GM21717 (cell line): ENCODE measurements around the gene RPN2.
A peak's percentile ranks its signal among the peaks of the same experiment; 100 is the strongest.

Experiments used
- ATAC-seq: cut with Tn5 transposase; IDR thresholded peaks from one replicate; pipeline ENCODE4 v1.9.1; 2021; ENCODE audit warnings: mild to moderate bottlenecking, moderate library complexity; ENCODE audit not compliant: unreplicated experiment

RPN2 gene

DNA sequence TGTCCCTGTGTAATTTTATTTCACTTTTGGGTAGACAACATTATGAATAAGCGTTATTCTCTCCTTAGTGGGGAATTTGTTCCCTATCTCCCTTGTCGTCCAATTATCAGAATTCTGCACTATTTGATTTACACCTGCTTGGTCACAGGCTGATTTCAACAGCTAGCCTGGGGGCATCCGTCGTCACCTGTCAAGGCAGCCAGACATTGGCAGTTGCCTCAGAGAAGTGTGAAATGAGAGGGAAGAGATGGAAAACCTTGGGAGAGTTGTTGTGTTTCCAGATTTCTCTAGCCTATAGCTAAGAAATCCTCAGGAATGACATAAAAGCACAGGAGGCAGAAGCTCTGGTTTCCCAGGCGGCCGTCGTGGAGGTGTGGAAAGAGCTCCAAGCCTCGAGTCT, 83.4 kb downstream of the RPN2 start:
- no peak for ATAC-seq

DNA sequence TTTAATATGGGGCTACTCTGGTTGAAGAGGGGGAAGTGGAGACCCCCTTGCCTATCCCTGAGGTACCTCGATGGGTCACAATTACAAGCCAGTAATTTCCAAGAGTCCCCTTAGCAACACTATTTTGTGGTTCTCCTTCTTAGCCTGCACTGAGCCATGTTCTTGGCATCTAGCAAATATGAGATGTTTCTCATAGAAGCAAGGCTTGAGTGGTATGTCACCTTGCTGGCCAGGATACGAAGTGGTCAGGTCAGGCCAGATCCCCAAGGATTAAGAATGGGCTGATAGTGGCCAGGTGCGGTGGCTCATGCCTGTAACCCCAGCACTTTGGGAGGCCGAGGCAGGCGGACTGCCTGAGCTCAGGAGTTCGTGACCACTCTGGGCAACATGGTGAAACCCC, 84.6 kb downstream of the RPN2 start:
- no peak for ATAC-seq

DNA sequence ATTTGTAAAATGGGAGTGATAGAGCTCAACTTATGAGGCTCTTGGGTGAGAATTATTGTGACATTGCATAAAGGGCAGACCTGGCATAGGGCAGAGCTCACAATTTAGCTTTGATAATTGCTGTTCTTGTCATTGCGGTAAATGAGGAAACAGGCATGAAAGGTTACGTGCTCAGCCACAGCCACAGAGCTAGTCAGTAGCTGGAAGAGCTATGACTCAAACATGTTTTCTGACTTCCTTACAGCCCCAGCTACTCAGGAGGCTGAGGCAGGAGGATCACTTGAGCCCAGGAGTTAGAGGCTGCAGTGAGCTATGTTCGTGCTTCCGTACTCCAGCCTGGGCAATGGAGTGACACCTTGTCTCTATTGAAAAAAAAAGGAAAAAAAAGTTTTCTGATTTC, 86.0 kb downstream of the RPN2 start:
- ATAC-seq, result no peak

DNA sequence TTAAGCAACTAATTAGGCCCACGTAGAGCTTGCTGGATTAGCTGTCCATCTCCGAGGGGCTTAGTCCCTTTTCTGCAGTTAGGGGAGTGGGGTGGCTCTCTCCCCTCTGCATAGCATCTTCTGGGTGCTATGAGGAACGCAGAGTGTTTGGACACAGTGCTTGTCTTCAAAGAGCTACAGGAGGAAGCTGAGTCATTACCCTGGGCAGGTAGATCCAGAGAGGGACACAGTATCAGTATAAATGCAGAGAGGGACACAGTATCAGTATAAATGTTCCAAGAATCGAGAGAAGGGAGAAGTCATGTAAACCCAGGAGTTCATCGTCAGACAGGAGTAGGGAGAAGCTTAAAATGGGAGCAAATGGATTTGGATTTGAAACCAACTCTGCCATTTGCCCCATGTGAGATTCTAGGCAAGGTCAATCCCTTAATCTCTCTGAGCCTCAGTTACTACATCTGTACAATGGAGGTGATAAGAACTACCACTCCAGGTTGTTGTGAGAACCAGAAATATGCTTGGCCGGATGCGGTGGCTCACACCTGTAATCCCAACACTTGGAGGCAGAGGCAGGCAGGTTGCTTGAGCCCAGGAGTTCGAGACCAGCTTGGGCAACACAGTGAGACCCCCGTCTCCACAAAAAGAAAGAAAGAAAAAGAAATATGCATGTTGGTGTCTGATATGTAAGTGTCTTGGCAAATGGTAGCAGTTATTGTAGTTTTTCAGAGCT, 88.0 kb downstream of the RPN2 start:
- no peak for ATAC-seq

DNA sequence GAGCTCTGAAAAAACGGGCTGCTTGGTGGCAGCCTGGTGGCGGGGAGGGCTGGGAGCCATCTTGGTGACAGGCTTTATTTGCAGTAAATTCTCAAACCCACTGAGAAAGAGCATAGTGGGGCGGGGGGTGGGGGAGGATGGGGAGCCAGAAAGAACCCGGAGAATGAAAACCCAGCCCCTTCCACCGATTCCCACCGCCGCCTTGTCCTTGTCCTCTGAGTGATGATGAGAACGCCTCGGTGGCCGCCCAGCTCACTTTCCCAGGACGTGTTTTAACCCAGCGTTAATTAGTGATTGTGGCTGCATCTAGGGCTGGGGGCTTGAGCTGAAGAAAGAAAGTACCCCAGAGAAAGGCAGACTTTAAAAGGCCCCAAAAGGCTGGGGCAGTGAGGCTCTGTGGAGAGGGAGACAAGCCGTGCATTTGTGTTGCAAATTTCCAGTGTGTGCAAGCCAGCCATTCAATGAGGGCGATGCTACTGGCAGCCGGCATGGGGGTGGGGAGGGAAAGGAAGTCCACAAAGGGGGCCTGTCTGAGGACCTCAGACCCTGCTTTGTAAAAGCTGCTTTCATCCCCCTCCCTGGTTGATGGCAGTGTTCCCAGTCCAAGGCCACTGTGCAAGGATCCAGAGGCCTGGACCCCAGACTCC, 88.7 kb downstream of the RPN2 start:
- no peak for ATAC-seq

DNA sequence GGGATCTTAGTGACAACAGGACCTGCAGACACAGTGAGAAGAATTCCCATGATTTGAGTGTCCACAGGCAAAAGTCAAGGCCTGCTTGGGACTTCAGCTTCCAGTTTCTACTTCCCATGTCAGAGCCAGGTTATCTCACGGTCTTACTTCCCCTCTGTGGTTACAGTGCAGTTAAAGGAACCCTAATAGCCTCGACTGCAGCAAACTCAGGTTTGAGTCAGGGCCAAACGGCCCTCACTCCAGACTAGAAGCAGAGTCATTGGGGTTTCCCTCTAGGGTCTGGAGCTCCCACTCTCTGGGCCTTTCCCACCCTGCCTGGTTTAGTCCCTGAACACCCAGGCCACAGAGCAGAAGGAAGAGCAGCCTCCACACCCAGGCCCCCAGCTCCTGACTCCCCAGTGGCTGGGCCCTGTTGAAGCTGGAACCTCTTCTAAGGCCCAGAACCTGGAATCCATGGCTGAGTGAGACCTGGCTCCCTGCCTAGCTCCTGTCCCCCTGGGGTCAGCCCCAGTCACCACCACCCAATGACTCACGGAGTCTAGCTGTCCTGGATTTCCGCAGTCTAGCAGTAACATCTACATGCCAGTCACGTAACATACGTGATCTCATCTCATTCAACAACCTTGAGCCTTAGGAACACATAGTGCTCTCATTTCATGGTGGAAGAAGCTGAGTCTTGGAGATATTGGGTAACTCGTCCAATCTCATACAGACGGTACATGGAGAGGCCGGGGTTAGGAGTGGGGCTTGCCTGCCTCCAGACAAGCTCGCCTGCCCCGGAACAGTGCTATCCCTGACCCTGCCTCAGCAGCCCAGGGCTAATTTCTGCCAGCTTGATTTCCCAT, 91.7 kb downstream of the RPN2 start:
- peak; percentile 53 for ATAC-seq

DNA sequence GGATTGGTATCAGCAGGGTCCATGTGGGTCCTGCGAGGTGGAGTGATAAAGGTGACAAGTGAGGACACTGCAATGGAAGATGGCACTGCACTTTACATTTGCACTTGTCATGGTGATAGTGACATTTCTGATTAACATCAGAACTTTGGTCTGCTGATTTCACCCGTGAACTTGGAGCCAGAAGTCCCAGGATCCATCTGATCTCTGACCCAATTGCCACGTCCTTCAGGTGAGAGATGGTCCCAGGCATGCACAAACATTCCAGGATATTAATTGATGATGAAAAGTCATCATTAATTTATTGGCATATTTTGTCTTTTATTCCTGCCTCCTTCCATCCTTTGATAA, 92.3 kb downstream of the RPN2 start:
- no peak for ATAC-seq

DNA sequence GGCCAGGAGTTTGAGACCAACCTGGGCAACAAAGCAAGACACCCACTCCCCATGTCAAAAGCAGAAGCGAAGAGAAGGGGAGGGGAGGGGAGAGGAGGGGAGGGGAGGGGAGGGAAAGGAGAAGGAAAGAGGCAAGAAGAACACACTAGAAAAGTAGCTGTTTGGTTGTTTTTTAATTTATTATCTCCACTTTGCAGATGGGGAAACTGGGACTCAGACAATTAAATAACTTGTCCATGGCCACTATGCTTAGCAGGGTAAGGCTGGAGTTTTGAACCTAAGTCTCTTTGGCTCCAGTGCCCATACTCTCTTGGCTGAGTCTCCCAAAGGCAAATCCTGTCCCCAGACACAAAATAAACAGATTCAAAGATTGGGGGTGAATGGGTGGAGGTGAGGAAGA, 94.9 kb downstream of the RPN2 start:
- no peak for ATAC-seq

DNA sequence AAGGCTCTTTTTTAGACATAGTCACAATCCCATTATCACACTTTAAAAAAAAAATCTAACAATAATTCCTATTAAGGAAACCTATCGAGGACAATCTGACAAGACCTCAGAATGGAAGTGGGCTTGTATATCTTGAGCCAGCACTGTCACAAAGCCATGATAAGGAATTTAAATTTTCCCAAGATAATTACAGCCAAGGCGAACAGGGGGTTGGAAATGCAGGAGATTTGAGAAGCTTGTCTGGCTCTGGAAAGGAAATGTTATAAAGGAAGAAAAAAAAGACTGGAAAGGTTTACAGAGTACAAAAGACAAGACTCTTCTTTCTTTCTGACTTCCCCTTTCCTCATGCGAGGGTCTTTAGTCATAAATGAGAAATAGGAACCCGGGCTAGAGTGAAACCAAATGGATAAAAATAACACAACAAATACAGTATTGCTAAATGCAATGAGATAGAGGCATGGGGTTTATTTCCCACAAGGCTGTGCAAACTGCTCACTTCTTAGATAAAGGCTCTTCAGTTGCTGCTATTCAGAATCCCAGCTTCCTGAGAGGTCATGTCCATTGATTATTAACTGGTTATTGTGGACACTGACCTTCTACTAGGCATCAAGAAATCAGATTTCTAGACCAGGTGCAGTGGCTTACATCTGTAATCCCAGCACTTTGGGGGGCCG, 95.9 kb downstream of the RPN2 start:
- no peak for ATAC-seq

DNA sequence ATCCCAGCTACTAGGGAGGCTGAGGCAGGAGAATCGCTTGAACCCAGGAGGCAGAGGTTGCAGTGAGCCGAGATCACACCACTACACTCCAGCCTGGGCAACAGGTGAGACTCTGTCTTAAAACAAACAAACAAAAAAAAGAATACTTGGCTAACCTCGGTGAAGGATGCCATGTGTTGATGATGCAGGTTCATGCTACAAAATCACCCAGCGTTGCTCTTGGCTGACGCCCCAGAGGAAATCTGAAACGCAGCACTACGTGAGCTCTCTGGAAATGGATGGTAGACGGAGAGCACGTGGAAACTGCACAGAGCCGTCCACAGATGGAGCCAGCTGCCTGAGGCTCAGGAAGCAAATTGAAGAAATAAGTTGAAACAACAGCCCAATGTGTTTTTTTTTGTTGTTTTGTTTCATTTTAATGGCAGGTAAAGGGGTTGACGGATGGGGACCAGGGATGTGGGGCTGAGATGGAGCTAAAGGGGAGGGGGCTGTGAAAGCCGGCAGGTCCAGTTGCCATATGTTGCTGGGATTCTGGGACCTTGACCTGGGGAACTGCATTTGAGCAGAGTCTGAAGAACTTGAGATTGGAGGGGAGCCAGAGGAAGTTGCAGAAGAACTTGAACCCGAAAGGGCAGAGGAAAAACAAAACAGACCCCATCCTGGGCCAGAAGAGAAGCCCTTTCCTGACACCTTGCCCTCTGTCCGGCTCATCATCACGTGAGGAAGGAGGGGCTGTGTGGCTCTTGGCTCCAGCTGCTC, 97.5 kb downstream of the RPN2 start:
- ATAC-seq, result no peak

DNA sequence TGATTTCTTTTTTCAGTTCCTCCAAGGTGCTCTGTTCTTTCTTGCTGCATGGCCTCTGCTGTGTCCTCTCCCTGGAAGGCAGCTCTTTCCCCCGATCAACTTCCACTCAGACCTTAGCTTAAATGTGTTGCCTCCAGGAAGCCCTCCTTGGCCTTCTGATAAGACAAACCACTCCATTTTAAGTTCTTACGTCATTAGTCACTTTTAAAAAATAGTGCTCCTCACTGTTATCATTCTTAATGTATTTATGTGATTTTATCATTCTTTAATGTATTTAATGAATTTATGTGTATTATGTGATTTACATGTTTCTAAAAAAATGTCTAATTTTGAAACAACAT, 98.1 kb downstream of the RPN2 start:
- ATAC-seq, result no peak

DNA sequence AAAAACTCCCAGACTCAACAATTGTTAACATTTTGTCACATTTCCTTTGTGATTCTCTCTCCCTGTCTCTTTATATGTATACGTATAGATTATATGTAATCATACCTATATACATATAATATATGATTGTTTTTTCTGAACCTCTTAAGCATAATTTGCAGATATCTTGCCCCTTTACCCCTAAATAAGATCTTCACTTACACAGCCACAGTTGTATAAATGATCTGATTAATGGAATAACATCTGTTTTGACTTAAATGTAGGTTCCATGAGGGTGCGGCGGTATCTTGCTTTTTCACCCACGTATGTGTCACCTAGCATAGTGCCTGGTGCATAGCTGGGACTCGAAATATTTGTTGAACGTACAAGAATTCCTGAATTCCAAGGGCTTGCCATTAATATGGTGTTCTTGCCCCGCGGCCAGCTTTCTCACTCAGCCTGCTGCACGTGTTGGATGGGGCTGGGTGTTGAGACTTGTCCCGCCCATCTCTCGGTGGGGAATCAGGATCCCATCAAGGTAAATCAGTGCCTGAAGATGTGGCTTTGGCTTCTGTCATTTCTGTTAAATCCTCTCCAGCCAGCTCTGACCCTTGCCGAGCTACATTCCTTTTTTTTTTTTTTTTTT, 99.9 kb downstream of the RPN2 start:
- ATAC-seq, result no peak

DNA sequence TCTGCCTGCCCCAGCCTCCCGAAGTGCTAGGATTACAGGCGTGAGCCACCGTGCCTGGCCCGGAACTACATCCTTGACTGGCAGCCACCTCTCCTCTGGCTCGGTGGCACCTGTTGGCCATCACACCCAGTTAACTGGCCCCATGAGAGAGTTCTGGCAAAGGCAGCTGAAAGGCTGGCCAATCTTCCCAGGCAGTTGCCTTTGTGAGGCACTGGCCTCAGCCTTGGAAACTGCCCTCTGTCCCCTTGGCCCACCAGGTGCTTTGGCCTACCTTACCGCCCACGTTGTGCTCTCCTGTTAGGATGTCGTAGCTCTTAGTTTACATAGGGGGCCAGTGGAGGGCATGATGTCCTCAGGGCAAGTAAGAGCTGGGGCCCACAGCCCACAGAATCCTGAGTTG, 100.7 kb downstream of the RPN2 start:
- no peak for ATAC-seq

DNA sequence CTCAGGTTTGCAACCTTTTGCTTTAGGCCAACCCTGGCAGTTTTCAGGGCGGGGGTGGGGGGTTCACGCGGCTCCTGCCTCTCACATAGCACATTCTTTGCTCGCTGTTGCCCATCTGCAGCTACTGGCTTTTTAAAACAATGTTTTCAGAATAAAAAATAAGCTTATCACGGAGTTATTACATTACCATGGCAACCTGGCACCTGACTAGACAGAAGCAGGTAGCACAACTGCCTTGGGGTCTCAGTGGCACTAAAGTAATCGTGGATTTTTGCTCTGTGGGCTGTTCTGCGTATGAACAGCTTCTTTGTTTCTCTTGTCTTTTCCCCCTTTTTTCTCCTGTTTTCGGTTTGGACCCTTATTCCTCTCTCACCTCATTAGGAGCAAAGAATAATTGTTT, 101.3 kb downstream of the RPN2 start:
- ATAC-seq, result no peak

DNA sequence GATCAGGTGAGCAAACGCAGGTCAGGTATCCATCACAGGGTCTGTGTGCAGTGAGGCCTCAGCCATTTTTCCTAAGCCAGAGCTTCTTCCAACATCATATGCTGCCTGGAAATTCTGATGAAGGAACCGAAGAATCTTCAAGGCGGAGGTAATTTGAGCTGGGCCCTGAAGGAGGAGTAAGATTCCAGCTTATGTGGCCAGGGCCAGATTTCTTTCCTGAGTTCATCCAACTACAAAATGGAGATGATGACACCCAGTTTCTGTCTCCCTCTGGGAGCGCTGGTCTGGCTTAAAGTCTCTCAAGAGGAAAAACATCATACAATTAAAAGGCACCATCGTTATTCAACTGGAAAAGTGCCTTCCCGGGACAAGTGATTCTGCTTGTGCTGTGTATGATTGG, 103.4 kb downstream of the RPN2 start:
- no peak for ATAC-seq

DNA sequence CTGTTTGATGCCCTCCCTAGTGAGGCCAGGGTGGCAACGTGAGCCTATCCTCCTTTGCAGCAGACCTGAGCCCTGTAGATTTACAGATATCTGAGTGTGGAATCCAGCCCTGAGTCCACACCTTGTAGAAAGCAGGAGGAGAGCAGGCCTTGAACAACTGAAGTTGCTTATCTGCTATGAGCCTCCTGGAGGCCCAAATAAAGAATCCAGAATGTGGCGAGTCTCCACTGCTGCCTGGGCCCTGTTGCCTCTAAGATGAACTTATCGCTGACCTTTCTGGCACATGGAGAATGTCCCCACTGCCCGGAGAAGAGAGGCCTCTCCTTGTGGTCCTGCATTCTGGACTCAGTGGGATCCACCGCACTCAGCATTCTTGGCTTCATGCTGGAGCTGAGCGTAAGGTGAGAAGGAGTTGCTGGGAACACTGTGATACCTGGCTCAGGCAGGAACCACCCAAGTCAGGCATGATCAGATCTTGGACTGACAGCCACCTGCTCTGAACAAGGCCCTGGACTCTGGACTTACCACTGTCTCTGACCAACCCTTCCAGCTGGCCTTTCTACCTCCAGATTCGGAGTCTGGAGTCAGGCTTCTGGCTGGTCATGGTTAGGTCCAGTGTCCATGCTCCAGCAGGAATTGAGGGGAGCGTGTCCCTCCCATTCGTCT, 104.5 kb downstream of the RPN2 start:
- ATAC-seq, result no peak

DNA sequence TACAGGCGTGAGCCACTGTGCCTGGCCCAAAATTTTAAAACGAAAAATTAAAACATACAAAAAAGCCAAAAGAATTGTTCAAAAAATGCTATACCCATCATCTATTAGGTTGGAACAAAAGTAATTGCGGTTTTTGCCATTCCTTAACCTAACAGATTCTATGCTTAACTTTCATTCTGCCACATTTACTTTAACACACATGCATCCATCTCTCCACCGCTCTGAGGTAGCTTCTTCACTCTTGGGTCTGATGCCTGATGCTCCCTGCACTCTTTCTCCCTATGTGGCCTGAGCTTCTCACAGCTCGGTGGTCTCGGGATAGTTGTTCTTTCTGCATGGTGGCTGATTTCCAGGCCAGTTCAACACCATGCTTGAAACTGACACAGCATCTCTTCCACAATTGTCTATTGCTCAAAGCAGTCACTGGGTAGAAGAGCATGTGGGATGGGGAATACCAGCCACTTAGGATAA, 105.6 kb downstream of the RPN2 start:
- ATAC-seq, result no peak

DNA sequence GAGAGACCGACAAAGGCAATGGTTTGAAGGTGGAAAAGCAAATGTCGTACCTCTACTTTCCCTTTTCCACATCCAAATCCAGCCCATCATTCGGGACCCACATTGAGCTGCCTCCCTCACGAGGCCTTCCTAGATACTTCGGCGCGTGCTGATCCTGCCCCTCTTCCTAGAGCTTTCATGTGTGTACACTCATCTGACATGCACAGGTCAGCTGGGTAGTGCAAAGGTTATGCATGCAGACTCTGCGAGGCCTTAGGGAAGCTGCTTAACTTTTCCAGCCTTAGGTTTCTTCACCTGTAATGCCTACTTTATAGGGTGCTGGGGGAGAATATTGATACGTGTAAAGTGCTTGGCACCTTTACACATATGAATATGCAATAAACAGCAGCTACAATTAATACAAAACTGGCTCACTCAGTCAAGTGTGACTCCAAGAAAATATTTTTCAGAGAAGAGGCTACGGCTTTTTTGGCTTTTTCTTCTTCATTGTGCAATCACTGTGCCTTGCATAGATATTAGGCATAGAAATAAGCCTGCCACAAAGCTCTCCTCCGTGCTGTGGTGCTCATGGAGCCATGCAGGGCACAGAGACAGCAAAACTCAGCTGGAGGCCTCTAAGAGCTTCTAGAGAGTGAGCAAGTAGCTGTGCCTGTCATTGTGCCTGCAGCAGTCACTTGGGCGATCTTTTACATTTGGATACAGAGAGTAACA, 106.7 kb downstream of the RPN2 start:
- ATAC-seq, result no peak

DNA sequence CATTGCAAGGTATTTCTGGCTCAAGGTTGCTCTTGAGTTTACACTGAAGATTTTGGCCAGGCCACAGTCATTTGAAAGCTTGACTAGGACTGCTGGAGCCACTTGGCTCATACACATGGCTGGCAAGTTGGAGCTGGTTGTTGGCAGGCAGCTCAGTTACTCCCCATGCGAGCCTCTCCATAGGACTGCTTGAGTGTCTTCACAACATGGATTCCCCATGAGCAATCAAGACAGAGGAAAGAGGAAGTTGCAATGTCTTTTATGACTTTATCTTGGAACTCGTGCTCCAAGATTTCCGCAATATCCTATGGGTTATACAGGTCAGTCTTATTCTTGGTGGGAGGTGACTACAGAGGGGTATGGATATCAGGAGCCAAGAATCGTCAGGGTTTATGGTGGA, 109.0 kb downstream of the RPN2 start:
- ATAC-seq, result no peak
